A549 (cell line): Measurements from ENCODE around the gene RIOX2.

ENCODE experiments used
- HDAC2 ChIP-seq: fragments of 200-600 bp; sonication (generic); IDR thresholded peaks from 2 replicates; pipeline ENCODE4 v1.6.1; 2016
- PHF8 ChIP-seq: fragments of 200-600 bp; sonication (generic); IDR thresholded peaks from 2 replicates; pipeline ENCODE4 v1.6.1; 2016; ENCODE audit warnings: low read depth, mild to moderate bottlenecking, antibody characterized with exemption, moderate library complexity, borderline replicate concordance
- POLR2A ChIP-seq: IDR thresholded peaks from 2 replicates; pipeline ENCODE4 v1.6.1; 2012; ENCODE audit warnings: mild to moderate bottlenecking, low read length
- RAD21 ChIP-seq, 2 experiments: fragments of >200 bp in 1 of 2; sonication (Bioruptor Twin) in 1 of 2; formaldehyde crosslinking in 1 of 2; IDR thresholded peaks in 1 of 2; conservative IDR thresholded peaks in 1 of 2; 2 replicates in 1 of 2; 3 replicates in 1 of 2; pipeline ENCODE4 v1.6.1; 2012 to 2018; ENCODE audit warnings: inconsistent platforms in 1 of 2
- RFX5 ChIP-seq: fragments of 450-650 bp; IDR thresholded peaks from 2 replicates; pipeline ENCODE4 v1.7.1; 2014; ENCODE audit warnings: antibody characterized with exemption, mild to moderate bottlenecking, moderate library complexity
- RNF2 ChIP-seq: fragments of 200-600 bp; sonication (generic); IDR thresholded peaks from 2 replicates; pipeline ENCODE4 v1.6.1; 2016; ENCODE audit warnings: low read depth, mild to moderate bottlenecking, antibody characterized with exemption, moderate library complexity, borderline replicate concordance
- TF ChIP-seq, protein P1 (sequence below): fragments of >200 bp; sonication (Bioruptor Twin); formaldehyde crosslinking; IDR thresholded peaks from 3 replicates; pipeline ENCODE4 v1.5.1; 2016
- TF ChIP-seq, protein P2 (sequence below): fragments of 450-650 bp; IDR thresholded peaks from 2 replicates; pipeline ENCODE4 v1.6.1; 2014; ENCODE audit warnings: antibody characterized with exemption

DNA sequence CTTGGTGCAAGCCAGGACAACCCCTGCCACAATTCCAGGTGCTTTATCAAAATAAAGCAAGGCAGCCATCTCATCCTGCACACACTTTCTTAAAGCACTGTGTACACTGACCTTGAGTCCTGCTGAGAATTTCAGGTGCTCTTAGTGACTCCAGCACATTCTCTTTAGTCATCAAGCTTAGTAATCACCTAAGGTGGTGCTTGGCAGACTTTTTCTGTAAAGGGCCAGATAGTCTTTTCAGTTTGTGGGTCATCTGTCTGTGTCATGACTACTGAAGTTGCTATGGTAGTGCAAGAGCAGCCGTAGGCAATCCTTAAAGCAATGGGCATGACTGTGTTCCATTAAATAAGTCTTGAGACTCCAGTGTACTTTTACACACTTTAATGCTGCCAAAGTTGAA lies 36.4 kb downstream of the RIOX2 start:
- TF ChIP-seq PHF8 (no peak), POLR2A (no peak), HDAC2 (no peak), RAD21 (conservative IDR thresholded peaks at IDR 0.05 in 1 of 2, IDR thresholded peaks at IDR 0.05 in 1 of 2) (no peak), RFX5 (no peak), RNF2 (no peak)
- TF ChIP-seq, protein P1, sequence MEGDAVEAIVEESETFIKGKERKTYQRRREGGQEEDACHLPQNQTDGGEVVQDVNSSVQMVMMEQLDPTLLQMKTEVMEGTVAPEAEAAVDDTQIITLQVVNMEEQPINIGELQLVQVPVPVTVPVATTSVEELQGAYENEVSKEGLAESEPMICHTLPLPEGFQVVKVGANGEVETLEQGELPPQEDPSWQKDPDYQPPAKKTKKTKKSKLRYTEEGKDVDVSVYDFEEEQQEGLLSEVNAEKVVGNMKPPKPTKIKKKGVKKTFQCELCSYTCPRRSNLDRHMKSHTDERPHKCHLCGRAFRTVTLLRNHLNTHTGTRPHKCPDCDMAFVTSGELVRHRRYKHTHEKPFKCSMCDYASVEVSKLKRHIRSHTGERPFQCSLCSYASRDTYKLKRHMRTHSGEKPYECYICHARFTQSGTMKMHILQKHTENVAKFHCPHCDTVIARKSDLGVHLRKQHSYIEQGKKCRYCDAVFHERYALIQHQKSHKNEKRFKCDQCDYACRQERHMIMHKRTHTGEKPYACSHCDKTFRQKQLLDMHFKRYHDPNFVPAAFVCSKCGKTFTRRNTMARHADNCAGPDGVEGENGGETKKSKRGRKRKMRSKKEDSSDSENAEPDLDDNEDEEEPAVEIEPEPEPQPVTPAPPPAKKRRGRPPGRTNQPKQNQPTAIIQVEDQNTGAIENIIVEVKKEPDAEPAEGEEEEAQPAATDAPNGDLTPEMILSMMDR, result no peak
- TF ChIP-seq, protein P2, sequence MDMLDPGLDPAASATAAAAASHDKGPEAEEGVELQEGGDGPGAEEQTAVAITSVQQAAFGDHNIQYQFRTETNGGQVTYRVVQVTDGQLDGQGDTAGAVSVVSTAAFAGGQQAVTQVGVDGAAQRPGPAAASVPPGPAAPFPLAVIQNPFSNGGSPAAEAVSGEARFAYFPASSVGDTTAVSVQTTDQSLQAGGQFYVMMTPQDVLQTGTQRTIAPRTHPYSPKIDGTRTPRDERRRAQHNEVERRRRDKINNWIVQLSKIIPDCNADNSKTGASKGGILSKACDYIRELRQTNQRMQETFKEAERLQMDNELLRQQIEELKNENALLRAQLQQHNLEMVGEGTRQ, result no peak
